HepG2 (cell line): ENCODE measurements around the gene NAP1L4. TPM values are rescaled to one million over a fixed set of nuclear protein-coding genes. Genes with fewer than 3 reads are reported as not detected.

Experiments
- ADNP ChIP-seq: sonication (generic); formaldehyde crosslinking; IDR thresholded peaks from 2 replicates; pipeline ENCODE4 v1.4.0; 2020; ENCODE audit warnings: missing genetic modification reagents
- BCL6 ChIP-seq: IDR thresholded peaks from 2 replicates; pipeline ENCODE4 v1.6.1; 2016; ENCODE audit warnings: missing genetic modification reagents, missing compliant biosample characterization
- CBX1 ChIP-seq: IDR thresholded peaks from one replicate; pipeline ENCODE4 v1.6.1; 2016; ENCODE audit warnings: antibody characterized with exemption, low read depth
- DNMT1 ChIP-seq: sonication (generic); formaldehyde crosslinking; IDR thresholded peaks from 2 replicates; pipeline ENCODE4 v1.5.1; 2020; ENCODE audit warnings: mild to moderate bottlenecking, missing genetic modification reagents
- GTF2F1 ChIP-seq: fragments of 150-350 bp; IDR thresholded peaks from 2 replicates; pipeline ENCODE4 v1.6.1; 2014; ENCODE audit warnings: low read length
- HDAC2 ChIP-seq: sonication (generic); formaldehyde crosslinking; IDR thresholded peaks from 2 replicates; pipeline ENCODE4 v1.4.0; 2020; ENCODE audit warnings: missing genetic modification reagents
- KDM4B ChIP-seq: sonication (generic); formaldehyde crosslinking; IDR thresholded peaks from 2 replicates; pipeline ENCODE4 v1.4.0; 2020; ENCODE audit warnings: missing genetic modification reagents
- MLXIP ChIP-seq: sonication (generic); formaldehyde crosslinking; IDR thresholded peaks from 2 replicates; pipeline ENCODE4 v1.9.0; 2021; ENCODE audit warnings: missing genetic modification reagents, borderline replicate concordance
- NKX3-1 ChIP-seq: sonication (generic); formaldehyde crosslinking; IDR thresholded peaks from 2 replicates; pipeline ENCODE4 v1.5.0; 2020; ENCODE audit warnings: missing genetic modification reagents
- NONO ChIP-seq, 2 experiments: fragments of 450-650 bp in 1 of 2; sonication (generic) in 1 of 2; formaldehyde crosslinking in 1 of 2; IDR thresholded peaks in 1 of 2; conservative IDR thresholded peaks in 1 of 2; 2 replicates each; pipeline versions ENCODE4 v1.6.1 to v1.8.0; 2017 to 2022; ENCODE audit warnings: mild to moderate bottlenecking in 1 of 2, missing genetic modification reagents in 1 of 2, moderate library complexity in 1 of 2
- RAD51 ChIP-seq: fragments of 450-650 bp; IDR thresholded peaks from 2 replicates; pipeline ENCODE4 v1.6.1; 2016; ENCODE audit warnings: borderline replicate concordance
- SPEN ChIP-seq: sonication (generic); formaldehyde crosslinking; IDR thresholded peaks from 2 replicates; pipeline ENCODE4 v1.5.1; 2020; ENCODE audit warnings: low read depth, mild to moderate bottlenecking, missing genetic modification reagents
- ZBTB25 ChIP-seq: IDR thresholded peaks from 2 replicates; pipeline ENCODE4 v1.6.1; 2018; ENCODE audit warnings: missing genetic modification reagents
- ZEB1 ChIP-seq: IDR thresholded peaks from 2 replicates; pipeline ENCODE4 v1.6.1; 2012; ENCODE audit warnings: mild to moderate bottlenecking, low read depth, inconsistent platforms; ENCODE audit not compliant: insufficient replicate concordance
- ZFX ChIP-seq: sonication (generic); formaldehyde crosslinking; IDR thresholded peaks from 2 replicates; pipeline ENCODE4 v1.4.0; 2020; ENCODE audit warnings: mild to moderate bottlenecking, low read depth, missing genetic modification reagents, moderate library complexity
- ZNF101 ChIP-seq: sonication (generic); formaldehyde crosslinking; IDR thresholded peaks from 2 replicates; pipeline ENCODE4 v1.4.0; 2020; ENCODE audit warnings: mild to moderate bottlenecking, low read depth, missing genetic modification reagents, borderline replicate concordance
- ZNF232 ChIP-seq: sonication (generic); formaldehyde crosslinking; IDR thresholded peaks from 2 replicates; pipeline ENCODE4 v1.4.0; 2020; ENCODE audit warnings: missing genetic modification reagents, borderline replicate concordance
- ZNF235 ChIP-seq: sonication (generic); formaldehyde crosslinking; IDR thresholded peaks from 2 replicates; pipeline ENCODE4 v1.8.1; 2023; ENCODE audit warnings: mild to moderate bottlenecking, missing genetic modification reagents, borderline replicate concordance
- ZNF331 ChIP-seq: sonication (generic); formaldehyde crosslinking; IDR thresholded peaks from 2 replicates; pipeline ENCODE4 v1.4.0; 2020; ENCODE audit warnings: missing genetic modification reagents
- ZNF414 ChIP-seq: sonication (generic); formaldehyde crosslinking; IDR thresholded peaks from 2 replicates; pipeline ENCODE4 v1.5.0; 2020; ENCODE audit warnings: missing genetic modification reagents
- ZNF547 ChIP-seq: sonication (generic); formaldehyde crosslinking; IDR thresholded peaks from 2 replicates; pipeline ENCODE4 v1.5.1; 2020; ENCODE audit warnings: mild to moderate bottlenecking, missing genetic modification reagents
- ZNF589 ChIP-seq: sonication (generic); formaldehyde crosslinking; conservative IDR thresholded peaks from 2 replicates; pipeline ENCODE4 v1.8.0; 2022; ENCODE audit warnings: mild to moderate bottlenecking, moderate library complexity, missing genetic modification reagents
- ZSCAN21 ChIP-seq: sonication (generic); formaldehyde crosslinking; IDR thresholded peaks from 2 replicates; pipeline ENCODE4 v1.8.0; 2022; ENCODE audit warnings: mild to moderate bottlenecking, missing genetic modification reagents, moderate library complexity, borderline replicate concordance
- polyA plus RNA-seq, 8 experiments: library from polyadenylated mRNA; depleted of rRNA in 3 of 8; stranded (reverse) in 7 of 8; unstranded in 1 of 8; fragments of >200 nt; fragmentation: Illumina TruSeq in 4 of 8; extraction: Trizol in 4 of 8; gene quantifications; 2 replicates each; pipeline versions ENCODE4 v1.2.1 to v1.2.3, GENCODE V29; 2011 to 2016; ENCODE audit warnings: low read depth in 4 of 8, missing spikeins in 1 of 8, mixed read lengths in 1 of 8; ENCODE audit not compliant: insufficient read depth in 1 of 8
- total RNA-seq, 5 experiments: library from RNA; depleted of rRNA; stranded (reverse); fragments of >200 nt; fragmentation: Illumina TruSeq; extraction: Trizol; gene quantifications; 2 replicates each; pipeline ENCODE4 v1.2.3, GENCODE V29; 2016; ENCODE audit warnings: low read depth in 1 of 5
- TF ChIP-seq, protein P1 (sequence below): IDR thresholded peaks from 2 replicates; pipeline ENCODE4 v1.6.1; 2016; ENCODE audit warnings: low read depth, borderline replicate concordance

Gene NAP1L4
- total and polyA plus RNA-seq, 2 of the 13 experiments (the other 11 are each of a cell fraction or from before 2014, with no cell fraction given) = 64.0 to 186 TPM

GRCh38 chr11:2930704-2931419 lies 61.3 kb downstream of the NAP1L4 start (continued):
- TF ChIP-seq DNMT1 (CRISPR knock-in tag) (peak; percentile 38; the same call in 1 of the 2 replicates), ADNP (CRISPR knock-in tag) (no peak), HDAC2 (CRISPR knock-in tag) (peak; percentile 46; the same call in 1 of the 2 replicates), ZSCAN21 (CRISPR knock-in tag) (peak; percentile 39; the same call in 1 of the 2 replicates), MLXIP (no peak), RAD51 (no peak), ZNF414 (CRISPR knock-in tag) (no peak), ZNF232 (CRISPR knock-in tag) (no peak), NONO (IDR thresholded peaks at IDR 0.05) (no peak), NONO (CRISPR knock-in tag; conservative IDR thresholded peaks at IDR 0.05) (no peak), ZNF101 (CRISPR knock-in tag) (no peak), CBX1 (no peak), ZFX (CRISPR knock-in tag) (peak; percentile 49), NKX3-1 (CRISPR knock-in tag) (no peak), KDM4B (no peak), SPEN (CRISPR knock-in tag) (no peak), GTF2F1 (peak; percentile 30; the same call in 1 of the 2 replicates), ZNF331 (CRISPR knock-in tag) (0 out of 2 replicates have a peak, but pooled peaks have one; percentile 15), ZNF589 (no peak; the same call in 1 of the 2 replicates), ZNF547 (no peak), ZBTB25 (0 out of 2 replicates have a peak, but pooled peaks have one; percentile 45), BCL6 (CRISPR knock-in tag) (no peak), ZNF235 (CRISPR knock-in tag) (peak; percentile 33; the same call in 1 of the 2 replicates), ZEB1 (peak; percentile 76)
- TF ChIP-seq, protein P1, sequence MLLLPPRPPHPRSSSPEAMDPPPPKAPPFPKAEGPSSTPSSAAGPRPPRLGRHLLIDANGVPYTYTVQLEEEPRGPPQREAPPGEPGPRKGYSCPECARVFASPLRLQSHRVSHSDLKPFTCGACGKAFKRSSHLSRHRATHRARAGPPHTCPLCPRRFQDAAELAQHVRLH (CRISPR knock-in tag) = peak; percentile 83; the same call in 1 of the 2 replicates
